Measurements from ENCODE around the gene RASSF8. TPM values are rescaled to one million over a fixed set of nuclear protein-coding genes. Genes with fewer than 3 reads are reported as not detected.

RASSF8 gene
- total and polyA plus RNA-seq, 2 of the 8 experiments (the other 6 are each of a cell fraction or from before 2014, with no cell fraction given): 6.4 to 46.7 TPM

GRCh38 chr12:26092346-26093105, 134.0 kb downstream of the RASSF8 start:
- H4K5ac ChIP-seq (ENCODE audit: insufficient read length, low read depth, low read length): no peak overlapping the region
- H2BK12ac ChIP-seq (ENCODE audit: low read depth, low read length): no peak overlapping the region
- H3K27ac ChIP-seq (ENCODE audit: low read depth, low read length): no peak overlapping the region
- no peaks in the 10 kb centered on the region for H4K20me1 ChIP-seq (replicated peaks in 1 of 2; ENCODE audit: control insufficient read depth in 1 of 2, insufficient read depth in 2 of 2, low read length in 2 of 2)
- no peak overlapping the region for H2AFZ ChIP-seq (ENCODE audit: low read length)
- H3K56ac ChIP-seq (replicated peaks; ENCODE audit: insufficient read length, low read depth, low read length): no peak overlapping the region
- H3K9ac ChIP-seq (replicated peaks in 1 of 4; ENCODE audit: extremely low read depth in 1 of 4, low read depth in 3 of 4, low read length in 3 of 4): no peak overlapping the region
- POLR2A ChIA-PET (ENCODE audit: partially characterized antibody): interaction anchor here (0.6 kb wide), 1 partner anchor 1146 kb away, joined by 3 read pairs; no protein-coding TSS in a partner anchor
- no peak overlapping the region for H2BK120ac ChIP-seq (replicated peaks; ENCODE audit: low read depth, low read length)
- no peaks in the 10 kb centered on the region for H3K9me3 ChIP-seq (ENCODE audit: insufficient read depth in 2 of 2, low read depth in 1 of 2, low read length in 1 of 2)
- H2BK15ac ChIP-seq (ENCODE audit: low read length): no peak overlapping the region
- no peak overlapping the region for H3K4ac ChIP-seq (replicated peaks; ENCODE audit: insufficient read length, low read depth, low read length)
- H3K79me2 ChIP-seq (ENCODE audit: control insufficient read depth in 1 of 2, insufficient read depth in 2 of 2, low read length in 2 of 2): no peaks in the 10 kb centered on the region
- TF ChIP-seq RXRA (IDR thresholded peaks at IDR 0.05; ENCODE audit: insufficient read depth, low read depth, low read length) (no peak), ASH2L (IDR thresholded peaks at IDR 0.05; ENCODE audit: low read length) (no peak), RAD21 (IDR thresholded peaks at IDR 0.05 in 1 of 2, conservative IDR thresholded peaks at IDR 0.05 in 1 of 2; ENCODE audit: low read depth in 2 of 2, low read length in 2 of 2) (no peak), BACH1 (IDR thresholded peaks at IDR 0.05; ENCODE audit: low read length) (no peak), MAFK (IDR thresholded peaks at IDR 0.05; ENCODE audit: low read depth, low read length) (no peak), RFX5 (IDR thresholded peaks at IDR 0.05; ENCODE audit: borderline replicate concordance, low read depth, low read length) (no peak), BRCA1 (IDR thresholded peaks at IDR 0.05; ENCODE audit: low read depth, low read length) (no peak)
- TF ChIP-seq, protein P1, sequence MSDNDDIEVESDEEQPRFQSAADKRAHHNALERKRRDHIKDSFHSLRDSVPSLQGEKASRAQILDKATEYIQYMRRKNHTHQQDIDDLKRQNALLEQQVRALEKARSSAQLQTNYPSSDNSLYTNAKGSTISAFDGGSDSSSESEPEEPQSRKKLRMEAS (IDR thresholded peaks at IDR 0.05): no peak
- DNase-seq (ENCODE audit: low read depth in 1 of 2, low spot score in 2 of 2) (no peak), FAIRE-seq (no peak)
- H3K79me1 ChIP-seq (ENCODE audit: low read depth, low read length): no peaks in the 10 kb centered on the region
- H3K4me2 ChIP-seq (ENCODE audit: insufficient read depth in 1 of 2, low read depth in 2 of 2, low read length in 2 of 2): no peak overlapping the region
- H3K23ac ChIP-seq (ENCODE audit: insufficient read length): no peak overlapping the region
- 97% methylated on average over 4 of the region's 4 CpGs; no CpG with 5 or more reads in 1 of the 2 experiments for WGBS, 2 experiments (ENCODE audit: extremely low coverage in 1 of 2, insufficient coverage in 1 of 2, insufficient read length in 1 of 2, insufficient replicate concordance in 2 of 2, low coverage in 1 of 2, low lambda C conversion rate in 2 of 2, missing lambda C conversion rate in 1 of 2)
- no peaks in the 10 kb centered on the region for H3K23me2 ChIP-seq (ENCODE audit: low read depth, low read length)
- no peak overlapping the region for H4K91ac ChIP-seq (replicated peaks; ENCODE audit: insufficient read length, low read length)
- H2BK20ac ChIP-seq (ENCODE audit: low read length): no peak overlapping the region
- CTCF ChIA-PET (ENCODE audit: partially characterized antibody): interaction anchor here (0.6 to 3.9 kb wide), 23 partner anchors 9 to 720 kb away, joined by 3 to 22 read pairs (median 4); partner anchors contain the start of gene BHLHE41
- H3K36me3 ChIP-seq (ENCODE audit: control insufficient read depth in 2 of 4, insufficient read depth in 4 of 4, low read length in 3 of 4): no peaks in the 10 kb centered on the region
- H2AK5ac ChIP-seq (ENCODE audit: low read depth, low read length): no peak overlapping the region
- no peaks in the 10 kb centered on the region for H3K27me3 ChIP-seq (replicated peaks in 1 of 4; ENCODE audit: control insufficient read depth in 3 of 4, extremely low read depth in 1 of 4, insufficient read depth in 3 of 4, low read length in 3 of 4)
- H3K18ac ChIP-seq (ENCODE audit: extremely low read depth, low read length): no peak overlapping the region
- H3K4me3 ChIP-seq (ENCODE audit: extremely low read depth in 1 of 4, insufficient read depth in 2 of 4, low read depth in 3 of 4, low read length in 4 of 4): no peak overlapping the region
- no peaks in the 10 kb centered on the region for H3K4me1 ChIP-seq (replicated peaks in 1 of 4; ENCODE audit: control insufficient read depth in 3 of 4, insufficient read depth in 4 of 4, low read length in 3 of 4)
- no peak overlapping the region for H4K8ac ChIP-seq (ENCODE audit: extremely low read depth, insufficient read depth, low read length)
- no peak overlapping the region for H2BK5ac ChIP-seq (ENCODE audit: low read depth, low read length)
- H3K14ac ChIP-seq (ENCODE audit: insufficient read length): no peak overlapping the region
